H1 (cell line): ENCODE data around the gene F3. TPM values are rescaled to one million over a fixed set of nuclear protein-coding genes. Genes with fewer than 3 reads are reported as not detected.

ENCODE experiments used
- GTF2F1 ChIP-seq: IDR thresholded peaks from 2 replicates; pipeline ENCODE4 v1.6.1; 2012; ENCODE audit warnings: low read depth, low read length, improper control_type of control experiment, borderline replicate concordance
- JUN ChIP-seq: IDR thresholded peaks from 2 replicates; pipeline ENCODE4 v1.6.1; 2011; ENCODE audit warnings: low read depth, mild to moderate bottlenecking, improper control_type of control experiment, low read length
- KDM5A ChIP-seq: fragments of 200-600 bp; IDR thresholded peaks from 2 replicates; pipeline ENCODE4 v1.7.1; 2012; ENCODE audit warnings: mild to moderate bottlenecking, low read length, inconsistent platforms, mixed read lengths
- NANOG ChIP-seq: IDR thresholded peaks from 2 replicates; pipeline ENCODE4 v1.6.1; 2011; ENCODE audit warnings: low read length, low read depth, mild to moderate bottlenecking, inconsistent platforms; ENCODE audit not compliant: insufficient read depth, poor library complexity, severe bottlenecking
- RAD21 ChIP-seq, 2 experiments: IDR thresholded peaks in 1 of 2; conservative IDR thresholded peaks in 1 of 2; 2 replicates each; pipeline ENCODE4 v1.6.1; 2011; ENCODE audit warnings: low read depth in 2 of 2, low read length in 2 of 2, improper control_type of control experiment in 1 of 2, inconsistent platforms in 1 of 2, mild to moderate bottlenecking in 1 of 2, moderate library complexity in 1 of 2
- RNF2 ChIP-seq: fragments of 200-900, 300-1000 bp; sonication (generic); IDR thresholded peaks from 2 replicates; pipeline ENCODE4 v1.7.1; 2016; ENCODE audit warnings: borderline replicate concordance, low read depth, mild to moderate bottlenecking, antibody characterized with exemption, low read length; ENCODE audit not compliant: poor library complexity, severe bottlenecking; ENCODE audit errors: missing control alignments
- SIX5 ChIP-seq: IDR thresholded peaks from 2 replicates; pipeline ENCODE4 v1.6.1; 2011; ENCODE audit warnings: mild to moderate bottlenecking, low read depth, low read length
- TAF7 ChIP-seq: optimal IDR thresholded peaks from 2 replicates; pipeline ENCODE3; 2011; ENCODE audit warnings: low read depth, mild to moderate bottlenecking, inconsistent platforms, low read length, moderate library complexity, borderline replicate concordance
- polyA plus RNA-seq, 7 experiments: library from polyadenylated mRNA; depleted of rRNA in 3 of 7; stranded (reverse) in 5 of 7; unstranded in 2 of 7; fragments of >200 nt in 5 of 7; fragments of 200-250 nt in 2 of 7; gene quantifications; 1 replicate in 5 of 7; 2 replicates in 1 of 7; 4 replicates in 1 of 7; pipeline versions ENCODE4 v1.2.1 to v1.2.3, GENCODE V29; 2011 to 2013; ENCODE audit warnings: missing spikeins in 2 of 7, mixed read lengths in 2 of 7
- total RNA-seq: library from RNA; stranded (reverse); fragmentation: NEBNext Ultra II Directional; extraction: Animal tissue kit (Norgen Biotek cat#: 25700); gene quantifications from 2 replicates; pipeline ENCODE4 v1.2.1, GENCODE V29; 2021
- TF ChIP-seq, protein P1 (sequence below): fragments of 300-600 bp; sonication (generic); IDR thresholded peaks from 2 replicates; pipeline ENCODE4 v1.7.1; 2012; ENCODE audit warnings: low read length, moderate library complexity, mild to moderate bottlenecking, inconsistent platforms; ENCODE audit not compliant: insufficient replicate concordance

Gene F3
- total and polyA plus RNA-seq, 2 of the 8 experiments (the other 6 are each of a cell fraction or from before 2014, with no cell fraction given): 2.6 to 8.6 TPM

GRCh38 chr1:94543893-94544635, 2.5 kb upstream of the F3 start (continued):
- TF ChIP-seq, protein P1, sequence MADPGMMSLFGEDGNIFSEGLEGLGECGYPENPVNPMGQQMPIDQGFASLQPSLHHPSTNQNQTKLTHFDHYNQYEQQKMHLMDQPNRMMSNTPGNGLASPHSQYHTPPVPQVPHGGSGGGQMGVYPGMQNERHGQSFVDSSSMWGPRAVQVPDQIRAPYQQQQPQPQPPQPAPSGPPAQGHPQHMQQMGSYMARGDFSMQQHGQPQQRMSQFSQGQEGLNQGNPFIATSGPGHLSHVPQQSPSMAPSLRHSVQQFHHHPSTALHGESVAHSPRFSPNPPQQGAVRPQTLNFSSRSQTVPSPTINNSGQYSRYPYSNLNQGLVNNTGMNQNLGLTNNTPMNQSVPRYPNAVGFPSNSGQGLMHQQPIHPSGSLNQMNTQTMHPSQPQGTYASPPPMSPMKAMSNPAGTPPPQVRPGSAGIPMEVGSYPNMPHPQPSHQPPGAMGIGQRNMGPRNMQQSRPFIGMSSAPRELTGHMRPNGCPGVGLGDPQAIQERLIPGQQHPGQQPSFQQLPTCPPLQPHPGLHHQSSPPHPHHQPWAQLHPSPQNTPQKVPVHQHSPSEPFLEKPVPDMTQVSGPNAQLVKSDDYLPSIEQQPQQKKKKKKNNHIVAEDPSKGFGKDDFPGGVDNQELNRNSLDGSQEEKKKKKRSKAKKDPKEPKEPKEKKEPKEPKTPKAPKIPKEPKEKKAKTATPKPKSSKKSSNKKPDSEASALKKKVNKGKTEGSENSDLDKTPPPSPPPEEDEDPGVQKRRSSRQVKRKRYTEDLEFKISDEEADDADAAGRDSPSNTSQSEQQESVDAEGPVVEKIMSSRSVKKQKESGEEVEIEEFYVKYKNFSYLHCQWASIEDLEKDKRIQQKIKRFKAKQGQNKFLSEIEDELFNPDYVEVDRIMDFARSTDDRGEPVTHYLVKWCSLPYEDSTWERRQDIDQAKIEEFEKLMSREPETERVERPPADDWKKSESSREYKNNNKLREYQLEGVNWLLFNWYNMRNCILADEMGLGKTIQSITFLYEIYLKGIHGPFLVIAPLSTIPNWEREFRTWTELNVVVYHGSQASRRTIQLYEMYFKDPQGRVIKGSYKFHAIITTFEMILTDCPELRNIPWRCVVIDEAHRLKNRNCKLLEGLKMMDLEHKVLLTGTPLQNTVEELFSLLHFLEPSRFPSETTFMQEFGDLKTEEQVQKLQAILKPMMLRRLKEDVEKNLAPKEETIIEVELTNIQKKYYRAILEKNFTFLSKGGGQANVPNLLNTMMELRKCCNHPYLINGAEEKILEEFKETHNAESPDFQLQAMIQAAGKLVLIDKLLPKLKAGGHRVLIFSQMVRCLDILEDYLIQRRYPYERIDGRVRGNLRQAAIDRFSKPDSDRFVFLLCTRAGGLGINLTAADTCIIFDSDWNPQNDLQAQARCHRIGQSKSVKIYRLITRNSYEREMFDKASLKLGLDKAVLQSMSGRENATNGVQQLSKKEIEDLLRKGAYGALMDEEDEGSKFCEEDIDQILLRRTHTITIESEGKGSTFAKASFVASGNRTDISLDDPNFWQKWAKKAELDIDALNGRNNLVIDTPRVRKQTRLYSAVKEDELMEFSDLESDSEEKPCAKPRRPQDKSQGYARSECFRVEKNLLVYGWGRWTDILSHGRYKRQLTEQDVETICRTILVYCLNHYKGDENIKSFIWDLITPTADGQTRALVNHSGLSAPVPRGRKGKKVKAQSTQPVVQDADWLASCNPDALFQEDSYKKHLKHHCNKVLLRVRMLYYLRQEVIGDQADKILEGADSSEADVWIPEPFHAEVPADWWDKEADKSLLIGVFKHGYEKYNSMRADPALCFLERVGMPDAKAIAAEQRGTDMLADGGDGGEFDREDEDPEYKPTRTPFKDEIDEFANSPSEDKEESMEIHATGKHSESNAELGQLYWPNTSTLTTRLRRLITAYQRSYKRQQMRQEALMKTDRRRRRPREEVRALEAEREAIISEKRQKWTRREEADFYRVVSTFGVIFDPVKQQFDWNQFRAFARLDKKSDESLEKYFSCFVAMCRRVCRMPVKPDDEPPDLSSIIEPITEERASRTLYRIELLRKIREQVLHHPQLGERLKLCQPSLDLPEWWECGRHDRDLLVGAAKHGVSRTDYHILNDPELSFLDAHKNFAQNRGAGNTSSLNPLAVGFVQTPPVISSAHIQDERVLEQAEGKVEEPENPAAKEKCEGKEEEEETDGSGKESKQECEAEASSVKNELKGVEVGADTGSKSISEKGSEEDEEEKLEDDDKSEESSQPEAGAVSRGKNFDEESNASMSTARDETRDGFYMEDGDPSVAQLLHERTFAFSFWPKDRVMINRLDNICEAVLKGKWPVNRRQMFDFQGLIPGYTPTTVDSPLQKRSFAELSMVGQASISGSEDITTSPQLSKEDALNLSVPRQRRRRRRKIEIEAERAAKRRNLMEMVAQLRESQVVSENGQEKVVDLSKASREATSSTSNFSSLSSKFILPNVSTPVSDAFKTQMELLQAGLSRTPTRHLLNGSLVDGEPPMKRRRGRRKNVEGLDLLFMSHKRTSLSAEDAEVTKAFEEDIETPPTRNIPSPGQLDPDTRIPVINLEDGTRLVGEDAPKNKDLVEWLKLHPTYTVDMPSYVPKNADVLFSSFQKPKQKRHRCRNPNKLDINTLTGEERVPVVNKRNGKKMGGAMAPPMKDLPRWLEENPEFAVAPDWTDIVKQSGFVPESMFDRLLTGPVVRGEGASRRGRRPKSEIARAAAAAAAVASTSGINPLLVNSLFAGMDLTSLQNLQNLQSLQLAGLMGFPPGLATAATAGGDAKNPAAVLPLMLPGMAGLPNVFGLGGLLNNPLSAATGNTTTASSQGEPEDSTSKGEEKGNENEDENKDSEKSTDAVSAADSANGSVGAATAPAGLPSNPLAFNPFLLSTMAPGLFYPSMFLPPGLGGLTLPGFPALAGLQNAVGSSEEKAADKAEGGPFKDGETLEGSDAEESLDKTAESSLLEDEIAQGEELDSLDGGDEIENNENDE: no peak
- TF ChIP-seq SIX5 (no peak), RNF2 (no peak), NANOG (no peak), KDM5A (no peak), JUN (no peak), TAF7 (no peak), GTF2F1 (no peak), RAD21 (IDR thresholded peaks at IDR 0.05 in 1 of 2, conservative IDR thresholded peaks at IDR 0.05 in 1 of 2; ENCODE audit: low read depth in 2 of 2, low read length in 2 of 2) (no peak)
